MV-4-11 (cell line): ENCODE measurements around the gene TJAP1.
"Not testable (repeated sequence)": the region's sequence is repeated elsewhere in the genome, so short reads cannot be mapped to it uniquely, and the experiment has no call there.

Source experiments
- DNase-seq: peaks from one replicate; lab custom pipeline; 2025; lab: John Stamatoyannopoulos, UW

Gene TJAP1

DNA sequence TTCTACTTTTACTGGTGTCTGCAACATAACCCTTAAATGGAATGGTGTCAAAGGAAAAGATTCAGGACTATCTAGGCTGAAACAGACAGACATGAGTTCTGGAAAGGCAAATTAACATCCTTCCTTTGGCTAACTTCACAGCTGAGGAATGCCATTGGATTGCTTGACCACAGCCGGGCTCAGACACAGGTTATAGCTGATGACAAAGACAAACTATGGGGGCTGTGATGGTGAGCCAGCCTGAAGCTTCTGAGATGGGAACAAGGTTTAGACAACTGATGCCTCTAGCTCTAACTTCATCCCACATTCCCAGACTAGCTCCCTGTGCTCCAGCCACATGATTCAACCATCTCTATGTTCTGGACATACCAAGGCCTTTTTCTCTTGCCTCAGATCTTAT lies 54.8 kb downstream of the TJAP1 start:
- no peak for DNase-seq

DNA sequence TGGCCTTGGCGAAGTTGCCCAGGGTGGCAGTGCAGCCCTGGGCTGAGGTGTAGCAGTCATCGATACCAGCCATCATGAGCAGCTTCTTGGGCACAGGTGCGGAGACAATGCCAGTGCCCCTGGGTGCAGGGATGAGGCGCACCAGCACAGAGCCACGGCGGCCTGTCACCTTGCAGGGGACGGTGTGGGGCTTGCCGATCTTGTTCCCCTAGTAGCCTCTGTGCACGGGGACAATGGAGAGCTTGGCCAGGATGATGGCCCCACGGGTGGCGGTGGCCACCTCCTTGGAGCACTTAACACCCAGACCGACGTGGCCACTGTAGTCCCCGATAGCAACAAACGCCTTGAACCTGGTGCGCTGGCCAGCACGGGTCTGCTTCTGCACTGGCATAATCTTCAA lies 61.6 kb downstream of the TJAP1 start:
- not testable (repeated sequence) for DNase-seq

DNA sequence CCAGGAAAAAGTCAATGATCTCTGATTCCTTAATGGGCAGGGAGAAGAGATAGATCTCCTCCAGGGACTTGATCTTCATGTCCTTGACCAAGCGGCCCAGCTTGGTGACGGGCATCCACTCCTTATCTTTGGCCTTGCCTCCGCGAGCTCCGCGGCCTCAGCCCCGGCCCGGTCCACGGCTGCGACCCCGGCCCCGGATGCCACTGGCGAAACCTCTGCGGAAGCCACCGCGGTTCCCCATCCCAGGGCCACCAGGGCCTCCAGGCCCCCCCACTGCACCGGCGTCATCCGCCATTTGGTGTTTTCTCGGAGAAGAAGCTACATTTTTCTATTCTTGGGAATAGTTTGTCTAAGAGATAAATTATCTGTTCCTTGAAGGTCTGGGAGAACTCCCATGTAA lies 62.0 kb downstream of the TJAP1 start:
- not testable (repeated sequence) for DNase-seq

DNA sequence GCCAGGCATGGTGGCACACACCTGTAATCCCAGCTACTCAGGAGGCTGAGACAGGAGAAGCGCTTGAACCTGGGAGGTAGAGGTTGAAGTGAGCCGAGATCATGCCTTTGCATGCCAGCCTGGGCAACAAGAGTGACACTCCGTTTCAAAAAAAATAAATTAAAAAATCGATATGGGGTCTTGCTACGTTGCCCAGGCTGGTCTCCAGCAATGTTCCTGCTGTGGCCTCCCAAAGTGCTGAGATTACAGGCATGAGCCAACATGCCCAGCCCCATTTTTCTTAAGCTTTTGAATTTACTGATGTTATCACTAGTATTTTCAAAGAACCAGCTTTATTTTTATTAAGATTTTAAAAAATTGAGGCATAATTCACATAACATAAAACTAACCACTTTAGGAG lies 63.1 kb downstream of the TJAP1 start:
- DNase-seq, result no peak

DNA sequence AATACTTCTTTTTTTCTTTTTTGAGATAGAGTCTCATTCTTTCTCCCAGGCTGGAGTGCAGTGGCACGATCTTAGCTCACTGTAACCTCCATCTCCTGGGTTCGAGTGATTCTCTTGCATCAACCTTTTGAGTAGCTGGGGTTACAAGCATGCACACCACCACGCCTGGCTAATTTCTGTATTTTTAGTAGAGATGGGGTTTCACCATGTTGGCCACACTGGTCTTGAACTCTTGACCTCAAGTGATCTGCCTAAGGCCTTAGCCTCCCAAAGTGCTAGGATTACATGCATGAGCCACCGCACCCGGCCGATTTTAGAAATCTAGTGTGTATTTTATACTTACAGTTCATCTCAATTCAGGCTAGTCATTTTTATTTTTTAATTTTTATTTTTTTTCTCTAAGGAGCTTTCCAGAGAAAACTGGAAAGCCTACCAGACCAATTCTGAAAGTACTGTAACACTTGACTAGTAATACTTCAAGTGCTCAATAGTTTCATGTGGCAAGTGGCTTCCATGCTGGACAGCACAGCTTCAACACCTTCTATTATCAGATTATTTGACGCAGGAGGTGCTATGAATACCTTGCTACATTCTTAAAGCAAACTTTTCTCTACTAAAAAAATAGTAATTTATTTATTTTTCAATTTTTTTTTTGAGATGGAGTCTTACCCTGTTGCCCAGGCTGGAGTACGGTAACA lies 64.6 kb downstream of the TJAP1 start:
- no peak for DNase-seq

DNA sequence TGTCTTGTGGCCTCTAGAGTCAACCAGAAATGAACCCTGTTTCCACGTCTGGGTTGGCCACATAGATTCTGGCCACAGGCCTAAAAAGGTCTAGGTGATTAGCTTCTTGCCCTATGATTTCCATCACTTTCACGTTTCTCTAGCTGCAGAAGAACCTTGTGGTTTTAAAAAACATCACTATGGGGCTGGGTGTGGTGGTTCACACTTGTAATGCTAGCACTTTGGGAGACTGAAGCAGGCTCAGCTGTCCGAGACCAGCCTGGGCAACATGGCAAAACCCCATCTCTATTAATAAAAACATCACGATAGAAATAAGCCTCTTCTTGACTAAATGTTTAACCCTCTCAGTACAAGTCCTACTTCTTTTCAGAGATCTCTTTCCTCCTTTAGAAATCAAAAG lies 67.1 kb downstream of the TJAP1 start:
- no peak for DNase-seq

DNA sequence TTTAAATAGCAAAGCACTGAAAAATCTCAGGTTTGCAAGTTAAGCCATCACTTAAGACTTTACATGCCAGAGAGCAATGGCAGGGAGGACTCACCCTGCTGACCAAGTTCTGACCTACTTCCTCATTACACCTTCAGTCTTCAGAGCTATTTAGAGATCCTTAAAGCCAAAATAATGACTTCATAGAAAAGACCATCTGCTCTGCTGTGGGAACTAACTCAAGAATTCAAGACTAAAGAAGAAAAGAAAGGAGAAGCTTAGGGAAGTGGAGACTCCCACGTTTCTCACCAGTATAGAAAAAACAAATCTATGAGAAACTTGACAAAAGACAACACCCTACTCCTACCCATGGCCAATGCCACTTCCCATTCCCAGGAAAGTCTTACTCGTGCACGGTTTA lies 69.9 kb downstream of the TJAP1 start:
- DNase-seq, result peak; percentile 79
